MG63 (cell line): ENCODE data around the gene MMP10. TPM values are rescaled to one million over a fixed set of nuclear protein-coding genes. Genes with fewer than 3 reads are reported as not detected.

Experiments
- total RNA-seq: library from RNA; depleted of rRNA; stranded (reverse); fragments of >200 nt; shearing (Covaris generic); gene quantifications from 2 replicates; pipeline ENCODE4 v1.2.3, GENCODE V29; 2014; ENCODE audit warnings: low replicate concordance; rRNA removed

The MMP10 gene
- total RNA-seq, 1 experiment from 2014 or later, result 3.0 TPM

Other genes starting within 250 kb of the MMP10 start
- gene MMP7, start 249.9 kb downstream of the MMP10 start, total RNA-seq, result not detected in 2 replicates
- gene MMP20, start 155.3 kb downstream of the MMP10 start, total RNA-seq, result not detected in 2 replicates
- gene MMP27, start 74.9 kb downstream of the MMP10 start, total RNA-seq, result not detected in 2 replicates
- gene MMP8, start 55.7 kb downstream of the MMP10 start, total RNA-seq, result not detected in 2 replicates
- gene MMP1, start 17.5 kb upstream of the MMP10 start, total RNA-seq, result not detected in 2 replicates
- 6.5 and 17.8 TPM in 2 replicates for gene MMP3, start 63.0 kb upstream of the MMP10 start, total RNA-seq
- 0.12 TPM in 1 of 2 replicates, not detected in the other for gene MMP12, start 94.4 kb upstream of the MMP10 start, total RNA-seq
- not detected in 2 replicates for gene MMP13, start 175.1 kb upstream of the MMP10 start, total RNA-seq